ENCODE measurements around the gene IFNGR1. TPM values are rescaled to one million over a fixed set of nuclear protein-coding genes. Genes with fewer than 3 reads are reported as not detected.

Gene IFNGR1
- polyA plus RNA-seq, 2 of the 4 experiments (the other 2 are of a cell fraction): 31.2 to 54.9 TPM

DNA sequence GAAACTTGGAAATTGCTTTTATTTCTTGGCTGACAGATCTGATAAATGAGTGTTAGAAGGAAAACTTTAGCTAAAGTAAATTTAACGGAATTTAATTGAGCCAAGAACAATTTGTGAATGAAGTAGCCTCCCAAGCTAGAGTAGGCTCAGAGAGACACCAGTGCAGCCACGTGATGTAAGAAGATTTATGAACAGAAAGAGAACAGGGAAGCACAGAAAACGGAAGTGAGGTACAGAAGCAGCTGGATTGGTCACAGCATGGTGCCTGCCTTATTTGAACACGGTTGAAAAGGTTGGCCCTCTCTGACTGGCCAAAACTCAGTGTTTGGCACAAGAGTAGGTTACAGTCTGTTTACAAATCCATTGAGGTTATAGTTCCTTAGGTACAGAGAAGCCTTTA lies 29.5 kb upstream of the IFNGR1 start:
- WGBS (ENCODE audit: missing lambda C conversion rate): 69% methylated on average over 4 of the region's 4 CpGs
- TF ChIP-seq POLR2AphosphoS2 (conservative IDR thresholded peaks at IDR 0.05; ENCODE audit: low read length): no peak
- no peak for TF ChIP-seq RCOR1 (IDR thresholded peaks at IDR 0.05; ENCODE audit: low read depth, low read length)
- no peak for TF ChIP-seq HDAC2 (IDR thresholded peaks at IDR 0.05)
- TF ChIP-seq, protein P1, sequence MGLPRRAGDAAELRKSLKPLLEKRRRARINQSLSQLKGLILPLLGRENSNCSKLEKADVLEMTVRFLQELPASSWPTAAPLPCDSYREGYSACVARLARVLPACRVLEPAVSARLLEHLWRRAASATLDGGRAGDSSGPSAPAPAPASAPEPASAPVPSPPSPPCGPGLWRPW (IDR thresholded peaks at IDR 0.05): no peak
- no peak for TF ChIP-seq ZNF302 (CRISPR knock-in tag; IDR thresholded peaks at IDR 0.05)
- TF ChIP-seq, protein P2, sequence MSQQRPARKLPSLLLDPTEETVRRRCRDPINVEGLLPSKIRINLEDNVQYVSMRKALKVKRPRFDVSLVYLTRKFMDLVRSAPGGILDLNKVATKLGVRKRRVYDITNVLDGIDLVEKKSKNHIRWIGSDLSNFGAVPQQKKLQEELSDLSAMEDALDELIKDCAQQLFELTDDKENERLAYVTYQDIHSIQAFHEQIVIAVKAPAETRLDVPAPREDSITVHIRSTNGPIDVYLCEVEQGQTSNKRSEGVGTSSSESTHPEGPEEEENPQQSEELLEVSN (IDR thresholded peaks at IDR 0.05; ENCODE audit: borderline replicate concordance, low read depth): no peak
- TF ChIP-seq EHMT2 (IDR thresholded peaks at IDR 0.05; ENCODE audit: low read depth): no peak
- no peak for TF ChIP-seq RAD21 (conservative IDR thresholded peaks at IDR 0.05 in 1 of 2, IDR thresholded peaks at IDR 0.05 in 1 of 2)
- Histone ChIP-seq H3K27ac (0 out of 6 replicates have a peak overlapping the region, but pooled peaks of 1 of the 2 experiments have one; percentile 21), H3K9me3 (no peaks in the 10 kb centered on the region), H3K4me3 (no peak overlapping the region), H3K4me2 (no peak overlapping the region), H3K4me1 (peaks cover 8% of the 10 kb centered on the region; the same call in 1 of the 3 replicates)
- ChIA-PET CTCF (interaction anchor here (1.1 kb wide), 1 partner anchor 42 kb away, joined by 3 read pairs; no protein-coding TSS in a partner anchor), POLR2A (no interaction called here)
- FAIRE-seq: no peak
- ATAC-seq: no peak
- DNase-seq (ENCODE audit: low read depth in 1 of 2, low spot score in 1 of 2): no peak

DNA sequence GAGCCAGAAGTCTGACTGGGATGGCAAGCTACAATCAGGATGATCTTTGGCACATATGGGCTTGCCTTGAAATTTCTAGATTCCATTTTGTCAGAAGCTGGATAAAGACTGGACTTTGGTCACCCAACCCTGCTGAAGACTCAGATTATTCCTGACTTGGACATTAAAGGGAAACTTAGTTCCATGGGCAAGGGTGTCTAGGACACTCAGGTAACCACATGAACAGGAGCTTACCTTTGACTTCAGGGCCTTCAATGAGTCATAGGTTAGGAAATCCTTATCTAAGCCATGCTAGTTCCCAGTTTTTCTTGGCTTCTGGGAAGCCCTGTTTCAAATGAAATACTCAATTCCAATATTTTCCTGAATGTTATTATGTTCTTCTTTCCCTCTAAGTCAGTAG lies 28.5 kb upstream of the IFNGR1 start:
- DNase-seq (ENCODE audit: low read depth in 1 of 2, low spot score in 1 of 2): no peak
- Histone ChIP-seq H3K27ac (peak overlapping the region; percentile 25 to 47; a peak in 2 of 6 replicates), H3K4me2 (no peak overlapping the region; the same call in 2 of the 3 replicates), H3K9me3 (no peaks in the 10 kb centered on the region), H3K4me1 (peaks cover 9% of the 10 kb centered on the region; the same call in 2 of the 3 replicates), H3K4me3 (no peak overlapping the region)
- ChIA-PET POLR2A (no interaction called here), CTCF (interaction anchor here (1.1 kb wide), 1 partner anchor 41 kb away, joined by 3 read pairs; no protein-coding TSS in a partner anchor)
- TF ChIP-seq EHF (CRISPR knock-in tag; IDR thresholded peaks at IDR 0.05): no peak
- no peak for TF ChIP-seq RNF2 (IDR thresholded peaks at IDR 0.05; ENCODE audit: borderline replicate concordance, low read depth)
- TF ChIP-seq NR3C1 (IDR thresholded peaks at IDR 0.05): no peak
- no peak for TF ChIP-seq HOXB13 (CRISPR knock-in tag; IDR thresholded peaks at IDR 0.05; ENCODE audit: low read depth)
- no peak for TF ChIP-seq NFE2L2 (conservative IDR thresholded peaks at IDR 0.05; ENCODE audit: low read length)
- TF ChIP-seq, protein P3, sequence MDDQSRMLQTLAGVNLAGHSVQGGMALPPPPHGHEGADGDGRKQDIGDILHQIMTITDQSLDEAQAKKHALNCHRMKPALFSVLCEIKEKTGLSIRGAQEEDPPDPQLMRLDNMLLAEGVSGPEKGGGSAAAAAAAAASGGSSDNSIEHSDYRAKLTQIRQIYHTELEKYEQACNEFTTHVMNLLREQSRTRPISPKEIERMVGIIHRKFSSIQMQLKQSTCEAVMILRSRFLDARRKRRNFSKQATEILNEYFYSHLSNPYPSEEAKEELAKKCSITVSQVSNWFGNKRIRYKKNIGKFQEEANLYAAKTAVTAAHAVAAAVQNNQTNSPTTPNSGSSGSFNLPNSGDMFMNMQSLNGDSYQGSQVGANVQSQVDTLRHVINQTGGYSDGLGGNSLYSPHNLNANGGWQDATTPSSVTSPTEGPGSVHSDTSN (IDR thresholded peaks at IDR 0.05): no peak
- TF ChIP-seq, protein P4, sequence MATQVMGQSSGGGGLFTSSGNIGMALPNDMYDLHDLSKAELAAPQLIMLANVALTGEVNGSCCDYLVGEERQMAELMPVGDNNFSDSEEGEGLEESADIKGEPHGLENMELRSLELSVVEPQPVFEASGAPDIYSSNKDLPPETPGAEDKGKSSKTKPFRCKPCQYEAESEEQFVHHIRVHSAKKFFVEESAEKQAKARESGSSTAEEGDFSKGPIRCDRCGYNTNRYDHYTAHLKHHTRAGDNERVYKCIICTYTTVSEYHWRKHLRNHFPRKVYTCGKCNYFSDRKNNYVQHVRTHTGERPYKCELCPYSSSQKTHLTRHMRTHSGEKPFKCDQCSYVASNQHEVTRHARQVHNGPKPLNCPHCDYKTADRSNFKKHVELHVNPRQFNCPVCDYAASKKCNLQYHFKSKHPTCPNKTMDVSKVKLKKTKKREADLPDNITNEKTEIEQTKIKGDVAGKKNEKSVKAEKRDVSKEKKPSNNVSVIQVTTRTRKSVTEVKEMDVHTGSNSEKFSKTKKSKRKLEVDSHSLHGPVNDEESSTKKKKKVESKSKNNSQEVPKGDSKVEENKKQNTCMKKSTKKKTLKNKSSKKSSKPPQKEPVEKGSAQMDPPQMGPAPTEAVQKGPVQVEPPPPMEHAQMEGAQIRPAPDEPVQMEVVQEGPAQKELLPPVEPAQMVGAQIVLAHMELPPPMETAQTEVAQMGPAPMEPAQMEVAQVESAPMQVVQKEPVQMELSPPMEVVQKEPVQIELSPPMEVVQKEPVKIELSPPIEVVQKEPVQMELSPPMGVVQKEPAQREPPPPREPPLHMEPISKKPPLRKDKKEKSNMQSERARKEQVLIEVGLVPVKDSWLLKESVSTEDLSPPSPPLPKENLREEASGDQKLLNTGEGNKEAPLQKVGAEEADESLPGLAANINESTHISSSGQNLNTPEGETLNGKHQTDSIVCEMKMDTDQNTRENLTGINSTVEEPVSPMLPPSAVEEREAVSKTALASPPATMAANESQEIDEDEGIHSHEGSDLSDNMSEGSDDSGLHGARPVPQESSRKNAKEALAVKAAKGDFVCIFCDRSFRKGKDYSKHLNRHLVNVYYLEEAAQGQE (IDR thresholded peaks at IDR 0.05): no peak
- TF ChIP-seq RCOR1 (IDR thresholded peaks at IDR 0.05; ENCODE audit: low read depth, low read length): no peak
- ATAC-seq: no peak
- no peak for FAIRE-seq

DNA sequence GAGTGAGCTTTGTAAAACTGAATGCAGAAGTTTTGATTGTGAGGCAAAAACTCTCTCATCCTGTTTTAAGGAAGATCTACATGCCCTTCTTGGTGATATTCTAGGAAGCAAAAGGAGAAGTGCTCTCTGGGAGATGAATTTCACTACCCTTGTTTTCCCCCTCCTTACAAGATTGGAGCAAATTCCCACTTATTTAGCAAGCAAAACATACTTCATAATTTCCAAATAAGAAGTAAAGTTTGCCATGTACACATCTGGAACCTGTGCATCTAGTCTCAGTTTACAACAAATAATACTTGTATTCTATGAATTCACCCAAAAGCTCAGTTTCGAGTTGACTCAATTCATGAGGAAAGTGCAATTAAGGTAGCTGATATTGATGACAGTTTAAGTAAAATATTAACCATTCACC lies 27.6 kb upstream of the IFNGR1 start:
- no peak for TF ChIP-seq HDAC2 (IDR thresholded peaks at IDR 0.05)
- TF ChIP-seq, protein P5, sequence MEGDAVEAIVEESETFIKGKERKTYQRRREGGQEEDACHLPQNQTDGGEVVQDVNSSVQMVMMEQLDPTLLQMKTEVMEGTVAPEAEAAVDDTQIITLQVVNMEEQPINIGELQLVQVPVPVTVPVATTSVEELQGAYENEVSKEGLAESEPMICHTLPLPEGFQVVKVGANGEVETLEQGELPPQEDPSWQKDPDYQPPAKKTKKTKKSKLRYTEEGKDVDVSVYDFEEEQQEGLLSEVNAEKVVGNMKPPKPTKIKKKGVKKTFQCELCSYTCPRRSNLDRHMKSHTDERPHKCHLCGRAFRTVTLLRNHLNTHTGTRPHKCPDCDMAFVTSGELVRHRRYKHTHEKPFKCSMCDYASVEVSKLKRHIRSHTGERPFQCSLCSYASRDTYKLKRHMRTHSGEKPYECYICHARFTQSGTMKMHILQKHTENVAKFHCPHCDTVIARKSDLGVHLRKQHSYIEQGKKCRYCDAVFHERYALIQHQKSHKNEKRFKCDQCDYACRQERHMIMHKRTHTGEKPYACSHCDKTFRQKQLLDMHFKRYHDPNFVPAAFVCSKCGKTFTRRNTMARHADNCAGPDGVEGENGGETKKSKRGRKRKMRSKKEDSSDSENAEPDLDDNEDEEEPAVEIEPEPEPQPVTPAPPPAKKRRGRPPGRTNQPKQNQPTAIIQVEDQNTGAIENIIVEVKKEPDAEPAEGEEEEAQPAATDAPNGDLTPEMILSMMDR (IDR thresholded peaks at IDR 0.05): no peak
- TF ChIP-seq FOSL2 (IDR thresholded peaks at IDR 0.05): no peak
- TF ChIP-seq FOSL2 (CRISPR knock-in tag; IDR thresholded peaks at IDR 0.05): no peak
- no peak for TF ChIP-seq PHF8 (IDR thresholded peaks at IDR 0.05; ENCODE audit: borderline replicate concordance, low read depth)
- no peak for TF ChIP-seq NR3C1 (IDR thresholded peaks at IDR 0.05)
- TF ChIP-seq RAD21 (conservative IDR thresholded peaks at IDR 0.05 in 1 of 2, IDR thresholded peaks at IDR 0.05 in 1 of 2): no peak
- no peak for TF ChIP-seq ZNF302 (CRISPR knock-in tag; IDR thresholded peaks at IDR 0.05)
- TF ChIP-seq, protein P6, sequence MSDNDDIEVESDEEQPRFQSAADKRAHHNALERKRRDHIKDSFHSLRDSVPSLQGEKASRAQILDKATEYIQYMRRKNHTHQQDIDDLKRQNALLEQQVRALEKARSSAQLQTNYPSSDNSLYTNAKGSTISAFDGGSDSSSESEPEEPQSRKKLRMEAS (IDR thresholded peaks at IDR 0.05): no peak
- TF ChIP-seq SMC3 (IDR thresholded peaks at IDR 0.05): no peak
- no peak for TF ChIP-seq POLR2A (IDR thresholded peaks at IDR 0.05; ENCODE audit: low read length)
- TF ChIP-seq CBX2 (IDR thresholded peaks at IDR 0.05; ENCODE audit: borderline replicate concordance, low read depth): no peak
- no peak for TF ChIP-seq EP300 (IDR thresholded peaks at IDR 0.05)
- no peak for TF ChIP-seq FOXS1 (CRISPR knock-in tag; IDR thresholded peaks at IDR 0.05)
- no peak for TF ChIP-seq RARB (CRISPR knock-in tag; IDR thresholded peaks at IDR 0.05)
- ChIA-PET CTCF (interaction anchor here (0.9 kb wide), 2 partner anchors 68 to 152 kb away, joined by 3 to 5 read pairs; no protein-coding TSS in a partner anchor), POLR2A (no interaction called here)
- Histone ChIP-seq H3K4me2 (no peak overlapping the region), H3K4me1 (peaks cover 19% of the 10 kb centered on the region), H3K9me3 (no peaks in the 10 kb centered on the region), H3K27ac (peak overlapping the region in 1 of 2 experiments; percentile 16; a peak in 2 of 6 replicates), H3K4me3 (no peak overlapping the region)
- ATAC-seq (no peak), FAIRE-seq (no peak), DNase-seq (ENCODE audit: low read depth in 1 of 2, low spot score in 1 of 2) (no peak)
- WGBS (ENCODE audit: missing lambda C conversion rate): 91% methylated on average over 1 of the region's 1 CpG
